IMR-90 (cell line): Measurements from ENCODE around the gene MARVELD3.

Experiments used
- CEBPB ChIP-seq: IDR thresholded peaks from 2 replicates; pipeline ENCODE4 v1.6.1; 2012; ENCODE audit warnings: low read depth, low read length, improper control_type of control experiment
- CTCF ChIP-seq: conservative IDR thresholded peaks from 2 replicates; pipeline ENCODE4 v1.5.1; 2012; ENCODE audit warnings: mild to moderate bottlenecking, low read depth, low read length, improper control_type of control experiment
- ELK1 ChIP-seq: fragments of 150-350 bp; IDR thresholded peaks from 2 replicates; pipeline ENCODE4 v1.6.1; 2016; ENCODE audit warnings: low read depth, mild to moderate bottlenecking, low read length, moderate library complexity, borderline replicate concordance
- MXI1 ChIP-seq: IDR thresholded peaks from 2 replicates; pipeline ENCODE4 v1.6.1; 2012; ENCODE audit warnings: low read depth, mild to moderate bottlenecking, low read length, moderate library complexity, borderline replicate concordance
- POLR2A ChIP-seq: IDR thresholded peaks from 2 replicates; pipeline ENCODE4 v1.6.1; 2012; ENCODE audit warnings: mild to moderate bottlenecking, low read depth, low read length
- RAD21 ChIP-seq: IDR thresholded peaks from 2 replicates; pipeline ENCODE4 v1.6.1; 2012; ENCODE audit warnings: low read length, improper control_type of control experiment
- RCOR1 ChIP-seq: IDR thresholded peaks from 2 replicates; pipeline ENCODE4 v1.6.1; 2012; ENCODE audit warnings: mild to moderate bottlenecking, low read length, improper control_type of control experiment; ENCODE audit not compliant: insufficient replicate concordance

GRCh38 chr16:71671165-71671564 lies 45.2 kb downstream of the MARVELD3 start:
- no peak for TF ChIP-seq POLR2A
- TF ChIP-seq CEBPB, result no peak
- no peak for TF ChIP-seq CTCF
- no peak for TF ChIP-seq MXI1
- TF ChIP-seq RCOR1, result no peak
- no peak for TF ChIP-seq RAD21
- TF ChIP-seq ELK1, result no peak
